MG63 (cell line): Measurements from ENCODE around the gene OR2Z1. TPM values are rescaled to one million over a fixed set of nuclear protein-coding genes. Genes with fewer than 3 reads are reported as not detected.
"Not testable (repeated sequence)": the region's sequence is repeated elsewhere in the genome, so short reads cannot be mapped to it uniquely, and the experiment has no call there.

ENCODE experiments used
- DNase-seq: peaks from one replicate; pipeline ENCODE4 v3.0.0-alpha.2; 2020
- H3K27me3 ChIP-seq: fragments of 250-450 bp; sonication (Bioruptor Pico); 2 replicates; pipeline ENCODE4 v1.5.1; 2020; ENCODE audit warnings: mild to moderate bottlenecking, moderate library complexity
- H3K36me3 ChIP-seq: fragments of 250-450 bp; sonication (Bioruptor Pico); 2 replicates; pipeline ENCODE4 v1.5.1; 2020; ENCODE audit warnings: mild to moderate bottlenecking, moderate library complexity
- H3K4me3 ChIP-seq: fragments of 250-450 bp; sonication (Bioruptor Pico); 2 replicates; pipeline ENCODE4 v1.5.1; 2020; ENCODE audit warnings: mild to moderate bottlenecking, moderate library complexity
- H3K9me3 ChIP-seq: fragments of 250-450 bp; sonication (Bioruptor Pico); 2 replicates; pipeline ENCODE4 v1.5.1; 2020; ENCODE audit warnings: mild to moderate bottlenecking, moderate library complexity
- total RNA-seq: library from RNA; depleted of rRNA; stranded (reverse); fragments of >200 nt; shearing (Covaris generic); gene quantifications from 2 replicates; pipeline ENCODE4 v1.2.3, GENCODE V29; 2014; ENCODE audit warnings: low replicate concordance

Gene OR2Z1
- total RNA-seq, 1 experiment from 2014 or later, result not detected

DNA sequence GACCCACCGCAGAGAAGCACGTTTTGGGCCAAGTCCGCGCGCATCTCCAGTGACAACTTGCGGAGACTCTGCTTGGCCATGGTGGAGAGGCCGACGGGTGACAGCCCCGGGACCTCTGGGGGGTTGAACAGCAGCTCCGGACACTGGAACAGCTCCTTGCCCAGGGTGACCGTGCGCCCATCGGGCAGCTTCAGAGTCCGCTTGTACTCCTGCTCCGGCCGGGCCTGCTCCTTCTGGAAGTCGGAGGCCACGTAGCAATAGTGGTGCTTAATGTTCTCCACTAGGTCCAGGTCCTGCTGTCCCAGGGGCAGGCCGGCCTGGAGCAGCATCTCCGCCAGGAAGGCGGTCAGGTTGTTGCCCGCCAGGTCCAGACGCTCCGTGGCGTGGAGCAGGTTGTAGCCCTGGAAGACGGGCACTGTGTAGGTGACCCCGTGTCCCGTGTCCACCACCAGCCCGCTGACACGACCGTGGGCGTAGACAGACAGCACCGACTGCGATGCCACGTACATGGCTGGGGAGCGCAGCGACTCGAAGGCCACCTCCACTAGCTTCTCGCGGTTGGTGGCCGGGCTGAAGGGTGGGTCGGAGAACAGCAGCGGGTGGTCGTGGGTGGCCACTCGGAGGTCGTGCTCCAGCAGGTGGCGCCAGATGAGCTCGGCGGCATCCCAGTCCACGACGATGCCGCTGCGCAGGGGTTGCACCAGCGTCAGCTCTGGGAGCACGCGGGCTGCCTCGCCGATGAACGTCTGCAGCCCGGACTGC, 23.6 kb upstream of the OR2Z1 start:
- no peak overlapping the region for H3K4me3 ChIP-seq
- no peaks in the 10 kb centered on the region for H3K36me3 ChIP-seq
- peaks cover 54% of the 10 kb centered on the region for H3K27me3 ChIP-seq
- H3K9me3 ChIP-seq, result no peaks in the 10 kb centered on the region
- DNase-seq, result no peak

DNA sequence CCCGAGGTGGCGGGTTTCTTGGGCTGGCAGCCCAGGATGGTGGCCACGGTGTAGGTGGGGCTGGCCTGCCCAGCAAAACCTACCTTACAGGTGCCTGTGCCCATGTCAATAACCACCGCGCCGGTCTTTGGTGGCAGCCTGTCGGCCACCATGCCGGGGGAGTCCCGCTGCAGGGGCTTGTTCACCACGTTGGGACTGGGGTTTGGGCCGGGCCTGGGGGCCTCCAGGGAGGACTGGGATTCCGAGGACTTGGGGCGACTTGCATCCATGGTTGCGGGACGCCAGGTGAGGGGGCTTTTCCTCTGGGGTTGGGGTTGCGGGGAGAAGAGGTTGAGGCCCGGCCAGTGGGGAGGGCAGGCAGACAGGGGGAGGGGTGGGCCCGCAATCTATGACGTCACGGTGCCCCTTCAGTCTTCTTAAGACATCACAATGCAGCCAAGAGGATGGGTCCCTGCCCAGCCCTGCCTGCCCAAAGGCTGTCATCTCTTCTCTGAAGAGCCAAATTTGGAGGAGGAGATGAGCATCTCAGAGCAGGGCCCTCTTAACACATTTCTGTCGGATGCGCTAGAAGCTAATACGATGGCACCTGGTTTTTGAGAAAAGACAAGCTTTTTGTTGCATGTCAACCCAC, 22.9 kb upstream of the OR2Z1 start, which contains the start of gene ACTL9:
Gene ACTL9, minus strand, starts transcription at position 363 of the 631 bp plus-strand sequence. Its CDS starts 94 bp downstream, at position 269.
- H3K9me3 ChIP-seq, result no peaks in the 10 kb centered on the region
- no peak for DNase-seq
- no peaks in the 10 kb centered on the region for H3K36me3 ChIP-seq
- no peak within 1 kb of the TSS for H3K4me3 ChIP-seq
- peaks cover 51% of the 10 kb centered on the region for H3K27me3 ChIP-seq

DNA sequence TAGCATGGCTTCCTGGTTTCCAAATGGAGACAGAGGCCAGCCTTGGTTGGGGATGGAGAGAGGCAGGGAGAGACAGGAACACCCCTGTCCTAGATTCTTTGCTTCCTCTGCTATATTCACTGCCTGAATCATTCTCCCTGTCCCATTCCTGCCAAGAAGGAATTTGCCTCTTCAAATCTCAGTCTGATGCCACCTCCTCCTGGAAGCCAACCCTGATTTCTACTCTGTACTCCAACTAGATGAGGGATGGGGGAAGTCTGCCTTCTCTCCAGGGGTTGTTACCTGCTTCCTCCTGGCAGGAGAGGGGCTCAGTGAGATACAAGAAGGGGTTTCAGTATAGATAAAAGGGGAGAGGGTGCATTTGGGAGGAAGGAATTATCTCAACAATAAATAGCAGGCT, 21.5 kb upstream of the OR2Z1 start:
- no peaks in the 10 kb centered on the region for H3K36me3 ChIP-seq
- peaks cover 55% of the 10 kb centered on the region for H3K27me3 ChIP-seq
- no peak for DNase-seq
- no peak overlapping the region for H3K4me3 ChIP-seq
- no peaks in the 10 kb centered on the region for H3K9me3 ChIP-seq

DNA sequence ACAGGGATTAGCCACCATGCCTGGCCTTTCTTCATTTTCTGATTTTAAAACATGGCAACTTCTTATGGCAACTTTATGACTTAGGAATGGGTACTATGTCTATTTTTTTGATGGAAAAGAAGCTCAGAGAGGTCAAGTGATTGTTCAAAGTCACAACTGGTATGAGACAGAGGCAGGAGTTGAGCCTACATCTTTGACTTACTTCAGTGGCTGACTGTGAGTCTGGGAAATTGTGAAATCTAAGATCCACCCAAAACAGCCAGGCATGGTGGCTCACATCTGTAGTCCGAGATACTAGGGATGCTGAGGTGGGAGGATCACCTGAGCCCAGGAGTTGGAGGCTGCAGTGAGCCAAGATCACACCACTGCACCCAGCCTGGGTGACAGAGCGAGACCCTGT, 20.5 kb upstream of the OR2Z1 start:
- no peaks in the 10 kb centered on the region for H3K9me3 ChIP-seq
- DNase-seq, result no peak
- H3K36me3 ChIP-seq, result no peaks in the 10 kb centered on the region
- H3K4me3 ChIP-seq, result no peak overlapping the region
- H3K27me3 ChIP-seq, result peaks cover 59% of the 10 kb centered on the region

DNA sequence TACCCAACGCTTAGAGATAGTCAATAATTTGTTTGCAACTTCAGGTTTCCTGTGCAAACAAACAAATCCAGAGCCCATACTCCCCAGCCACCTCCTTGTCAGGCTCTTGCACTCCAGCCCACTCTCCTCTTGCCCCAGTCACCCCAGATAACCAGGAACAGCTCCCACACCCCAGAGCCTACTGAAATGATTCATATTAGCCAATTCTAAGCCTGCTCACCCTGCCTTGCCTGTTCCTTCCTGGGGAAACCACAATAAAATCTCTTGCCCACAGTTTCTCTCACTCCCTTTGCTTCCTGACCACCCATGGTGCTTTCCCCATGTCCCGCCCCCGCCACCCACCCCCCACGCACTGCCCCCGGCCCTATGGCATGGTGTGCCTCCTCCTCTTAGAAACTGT, 19.1 kb upstream of the OR2Z1 start:
- no peak for DNase-seq
- Histone ChIP-seq H3K27me3 (peaks cover 54% of the 10 kb centered on the region), H3K36me3 (no peaks in the 10 kb centered on the region), H3K9me3 (no peaks in the 10 kb centered on the region), H3K4me3 (no peak overlapping the region)

DNA sequence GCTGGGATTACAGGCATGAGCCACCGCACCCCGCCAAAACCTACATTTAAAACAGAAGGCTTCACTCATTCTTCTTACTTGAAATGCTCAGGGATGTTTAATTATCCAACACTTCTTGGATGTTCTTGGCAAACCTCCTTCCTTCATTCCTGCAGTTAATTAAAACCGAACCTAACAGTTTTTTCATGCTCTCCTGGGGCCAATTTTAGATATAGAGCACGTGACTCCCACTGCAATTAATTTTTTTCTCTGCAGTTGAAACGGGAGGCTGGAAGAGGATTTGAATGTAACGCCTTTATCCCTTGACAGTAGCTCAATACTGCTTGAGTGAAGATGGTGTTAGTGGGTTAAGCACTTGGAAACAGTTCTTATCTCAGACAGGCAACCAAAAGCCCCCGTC, 18.2 kb upstream of the OR2Z1 start:
- no peak overlapping the region for H3K4me3 ChIP-seq
- no peaks in the 10 kb centered on the region for H3K36me3 ChIP-seq
- DNase-seq, result no peak
- H3K27me3 ChIP-seq, result peaks cover 54% of the 10 kb centered on the region
- no peaks in the 10 kb centered on the region for H3K9me3 ChIP-seq

DNA sequence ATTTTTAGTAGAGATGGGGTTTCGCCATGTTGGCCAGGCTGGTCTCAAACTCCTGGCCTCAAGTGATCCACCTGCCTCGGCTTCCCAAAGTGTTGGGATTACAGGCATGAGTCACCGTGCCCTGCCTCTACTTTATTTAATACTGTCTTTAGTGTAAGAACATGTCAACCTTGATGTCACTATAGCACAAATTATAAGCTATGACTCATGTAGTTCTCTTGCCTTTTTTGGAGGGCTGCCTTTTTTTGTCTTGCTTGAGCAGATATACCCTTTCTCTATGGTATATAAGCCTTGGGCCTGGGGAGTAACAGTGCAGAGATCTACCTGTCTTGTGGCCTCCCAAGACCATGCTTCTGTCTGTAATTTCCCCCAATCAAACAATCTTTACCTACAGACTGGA, 16.1 kb upstream of the OR2Z1 start:
- H3K36me3 ChIP-seq, H3K4me3 ChIP-seq, H3K9me3 ChIP-seq, DNase-seq: not testable (repeated sequence)
- H3K27me3 ChIP-seq, result peaks cover 46% of the 10 kb centered on the region

DNA sequence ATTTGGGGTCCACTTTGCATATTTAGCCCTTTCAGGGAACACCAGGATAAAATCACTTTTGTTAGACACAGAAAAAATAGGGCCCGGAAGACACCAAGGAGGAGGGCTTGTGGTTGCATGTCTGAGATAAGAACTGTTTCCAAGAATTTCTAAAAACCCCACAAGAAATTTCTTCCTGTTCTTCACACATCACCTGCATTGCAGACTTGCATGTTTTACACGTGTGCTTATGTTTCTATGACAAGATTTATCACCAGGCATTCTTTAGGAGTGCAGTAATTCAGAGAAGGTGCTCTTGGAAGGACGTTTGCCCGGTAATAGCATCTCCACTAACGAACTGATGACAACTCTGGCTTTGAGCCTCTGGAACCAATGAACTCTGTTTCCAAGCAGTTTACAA, 15.7 kb upstream of the OR2Z1 start:
- H3K4me3 ChIP-seq, result no peak overlapping the region
- no peaks in the 10 kb centered on the region for H3K9me3 ChIP-seq
- no peak for DNase-seq
- H3K27me3 ChIP-seq, result peaks cover 41% of the 10 kb centered on the region
- H3K36me3 ChIP-seq, result no peaks in the 10 kb centered on the region

DNA sequence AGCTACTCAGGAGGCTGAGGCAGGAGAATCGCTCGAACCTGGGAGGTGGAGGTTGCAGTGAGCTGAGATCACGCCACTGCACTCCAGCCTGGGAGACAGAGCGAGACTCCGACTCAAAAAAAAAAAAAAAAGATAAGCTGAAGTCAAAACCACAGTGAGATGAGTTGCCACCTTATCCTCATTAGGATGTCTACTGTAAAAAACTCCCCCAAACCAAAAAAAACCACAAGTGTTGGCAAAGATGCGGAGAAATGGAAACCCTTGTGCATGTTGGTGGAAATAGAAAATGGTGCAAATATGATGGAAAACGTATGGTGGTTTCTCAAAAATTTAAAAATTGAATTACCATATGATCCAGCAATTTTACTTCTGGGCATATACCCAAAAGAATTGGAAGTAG, 11.1 kb upstream of the OR2Z1 start:
- not testable (repeated sequence) for H3K36me3 ChIP-seq, H3K4me3 ChIP-seq, DNase-seq
- Histone ChIP-seq H3K9me3 (peaks cover 14% of the 10 kb centered on the region), H3K27me3 (peaks cover 12% of the 10 kb centered on the region)

DNA sequence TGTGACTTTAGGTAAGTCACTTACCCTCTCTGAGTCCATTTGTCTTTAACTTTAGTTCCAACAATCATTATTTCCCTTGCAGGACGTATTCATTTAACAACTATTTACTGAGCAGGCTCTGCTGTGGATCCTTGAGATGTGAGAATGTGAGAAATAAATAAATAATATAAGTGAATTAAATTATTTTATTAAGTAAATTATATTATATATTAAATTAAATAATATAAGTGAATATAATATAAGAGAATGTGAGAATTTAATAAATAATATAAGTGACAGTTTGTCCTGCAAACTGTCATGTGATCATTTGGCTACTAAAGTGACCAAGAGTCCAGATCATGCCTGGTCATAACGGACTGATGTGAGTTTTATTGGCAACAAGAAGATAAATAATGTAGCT, 598 bp downstream of the OR2Z1 start:
- Histone ChIP-seq H3K27me3 (peaks cover 23% of the 10 kb centered on the region), H3K9me3 (no peaks in the 10 kb centered on the region), H3K4me3 (no peak overlapping the region), H3K36me3 (no peaks in the 10 kb centered on the region)
- no peak for DNase-seq

DNA sequence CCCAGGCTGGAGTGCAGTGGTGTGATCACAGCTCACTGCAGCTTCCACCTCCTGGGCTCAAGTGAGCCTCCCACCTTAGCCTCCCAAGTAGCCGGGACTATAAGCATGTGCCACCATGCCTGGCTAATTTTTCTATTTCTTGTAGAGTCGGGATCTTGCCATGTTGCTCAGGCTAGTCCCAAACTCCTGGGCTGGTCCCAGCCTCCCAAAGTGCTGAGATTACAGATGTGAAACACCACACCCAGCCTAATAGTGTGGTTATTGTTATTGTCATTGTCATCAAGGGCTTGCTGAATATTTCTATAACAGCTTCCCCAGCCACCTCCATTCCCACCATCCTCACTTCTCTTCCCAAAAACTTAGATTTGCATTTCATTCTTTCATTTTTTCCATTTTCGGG, 2.8 kb downstream of the OR2Z1 start:
- H3K4me3 ChIP-seq, result no peak overlapping the region
- no peaks in the 10 kb centered on the region for H3K36me3 ChIP-seq
- DNase-seq, result no peak
- peaks cover 24% of the 10 kb centered on the region for H3K27me3 ChIP-seq
- no peaks in the 10 kb centered on the region for H3K9me3 ChIP-seq

DNA sequence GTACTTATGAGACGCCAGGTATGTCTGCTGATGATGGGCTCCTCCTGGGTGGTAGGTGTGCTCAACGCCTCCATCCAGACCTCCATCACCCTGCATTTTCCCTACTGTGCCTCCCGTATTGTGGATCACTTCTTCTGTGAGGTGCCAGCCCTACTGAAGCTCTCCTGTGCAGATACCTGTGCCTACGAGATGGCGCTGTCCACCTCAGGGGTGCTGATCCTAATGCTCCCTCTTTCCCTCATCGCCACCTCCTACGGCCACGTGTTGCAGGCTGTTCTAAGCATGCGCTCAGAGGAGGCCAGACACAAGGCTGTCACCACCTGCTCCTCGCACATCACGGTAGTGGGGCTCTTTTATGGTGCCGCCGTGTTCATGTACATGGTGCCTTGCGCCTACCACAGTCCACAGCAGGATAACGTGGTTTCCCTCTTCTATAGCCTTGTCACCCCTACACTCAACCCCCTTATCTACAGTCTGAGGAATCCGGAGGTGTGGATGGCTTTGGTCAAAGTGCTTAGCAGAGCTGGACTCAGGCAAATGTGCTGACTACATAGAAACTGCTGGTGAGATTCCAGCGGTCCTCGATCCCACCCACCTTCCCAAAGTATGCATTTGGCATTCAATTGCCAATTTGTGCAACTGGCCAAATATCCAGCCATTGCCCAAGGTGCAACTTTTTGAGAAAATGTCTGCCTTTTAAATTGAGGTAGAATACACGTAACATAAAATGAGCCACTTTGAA, 10.2 kb downstream of the OR2Z1 start:
- Histone ChIP-seq H3K27me3 (peaks cover 10% of the 10 kb centered on the region), H3K9me3 (no peaks in the 10 kb centered on the region; the same call in 1 of the 2 replicates), H3K36me3 (no peaks in the 10 kb centered on the region), H3K4me3 (no peak overlapping the region)
- DNase-seq, result no peak

DNA sequence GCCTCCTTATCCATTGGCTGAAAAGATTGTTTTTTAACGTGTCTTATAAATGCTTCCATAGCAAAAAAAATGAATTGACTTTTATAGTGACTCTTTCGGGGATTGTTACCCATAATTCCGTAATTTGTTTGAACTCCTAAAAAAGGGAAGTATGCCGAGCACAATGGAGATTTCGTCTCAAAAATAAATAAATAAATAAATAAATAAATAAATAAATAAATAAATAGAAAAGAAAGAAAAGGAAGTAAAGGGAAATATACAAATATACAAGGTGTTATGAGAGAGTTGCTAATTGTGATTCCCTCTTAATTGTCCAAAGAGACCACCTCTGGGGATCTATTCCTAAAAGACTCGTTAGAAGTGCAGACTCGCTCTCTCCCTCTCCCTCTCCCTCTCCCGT, 16.9 kb downstream of the OR2Z1 start:
- Histone ChIP-seq H3K27me3 (peaks cover 8% of the 10 kb centered on the region), H3K36me3 (no peaks in the 10 kb centered on the region), H3K9me3 (no peaks in the 10 kb centered on the region), H3K4me3 (no peak overlapping the region)
- no peak for DNase-seq

DNA sequence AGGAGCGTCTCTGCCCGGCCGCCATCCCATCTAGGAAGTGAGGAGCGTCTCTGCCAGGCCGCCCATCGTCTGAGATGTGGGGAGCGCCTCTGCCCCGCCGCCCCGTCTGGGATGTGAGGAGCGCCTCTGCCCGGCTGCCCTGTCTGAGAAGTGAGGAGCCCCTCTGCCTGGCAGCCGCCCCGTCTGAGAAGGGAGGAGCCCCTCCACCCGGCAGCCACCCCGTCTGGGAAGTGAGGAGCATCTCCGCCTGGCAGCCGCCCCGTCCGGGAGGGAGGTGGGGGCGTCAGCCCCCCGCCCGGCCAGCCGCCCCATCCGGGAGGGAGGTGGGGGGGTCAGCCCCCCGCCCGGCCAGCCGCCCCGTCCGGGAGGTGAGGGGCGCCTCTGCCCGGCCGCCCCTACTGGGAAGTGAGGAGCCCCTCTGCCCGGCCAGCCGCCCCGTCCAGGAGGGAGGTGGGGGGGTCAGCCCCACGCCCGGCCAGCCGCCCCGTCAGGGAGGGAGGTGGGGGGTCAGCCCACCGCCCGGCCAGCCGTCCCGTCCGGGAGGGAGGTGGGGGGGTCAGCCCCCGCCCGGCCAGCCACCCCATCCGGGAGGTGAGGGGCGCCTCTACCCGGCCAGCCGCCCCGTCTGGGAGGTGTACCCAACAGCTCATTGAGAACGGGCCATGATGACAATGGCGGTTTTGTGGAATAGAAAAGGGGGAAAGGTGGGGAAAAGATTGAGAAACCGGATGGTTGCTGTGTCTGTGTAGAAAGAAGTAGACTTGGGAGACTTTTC, 18.0 kb downstream of the OR2Z1 start:
- H3K36me3 ChIP-seq, H3K9me3 ChIP-seq, DNase-seq, H3K4me3 ChIP-seq, H3K27me3 ChIP-seq: not testable (repeated sequence)

DNA sequence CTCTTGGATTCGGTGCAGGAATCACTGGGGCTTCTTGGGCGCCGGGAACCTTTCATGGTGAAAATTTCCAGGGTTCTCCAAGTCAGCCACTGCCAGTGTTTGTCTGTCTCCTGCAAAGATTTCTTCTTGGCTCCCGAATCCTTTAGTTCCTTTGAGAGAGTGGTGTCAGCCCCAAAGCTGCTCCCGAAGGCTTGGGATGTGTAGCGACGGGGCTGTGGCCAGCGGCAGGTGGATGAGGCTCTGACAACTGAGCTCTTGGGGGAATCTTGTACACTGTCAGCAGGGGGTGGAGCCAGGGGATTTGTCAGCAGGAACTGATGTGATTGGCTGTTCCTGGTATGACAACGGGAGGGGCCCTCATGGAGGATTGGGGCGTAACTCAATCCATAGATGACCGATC, 45.8 kb downstream of the OR2Z1 start:
- not testable (repeated sequence) for H3K36me3 ChIP-seq, H3K4me3 ChIP-seq, DNase-seq, H3K9me3 ChIP-seq, H3K27me3 ChIP-seq

DNA sequence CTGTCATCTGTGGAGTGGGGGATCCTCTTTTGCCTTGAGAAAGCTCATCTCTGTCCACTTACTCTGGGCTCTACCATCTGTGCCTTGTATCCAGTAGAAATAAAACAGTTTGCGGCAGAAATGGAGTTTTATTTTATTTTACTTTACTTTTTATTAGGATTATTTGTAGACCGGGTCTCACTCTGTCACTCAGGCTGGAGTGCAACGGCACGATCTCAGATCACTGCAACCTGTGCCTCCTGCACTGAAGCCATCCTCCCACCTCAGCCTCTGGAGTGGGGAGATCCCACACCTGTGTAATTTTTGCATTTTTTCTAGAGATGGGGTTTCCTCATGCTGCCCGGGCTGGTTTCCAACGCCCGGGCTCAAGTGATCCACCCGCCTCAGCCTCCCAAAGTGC, 47.8 kb downstream of the OR2Z1 start:
- not testable (repeated sequence) for H3K27me3 ChIP-seq, H3K9me3 ChIP-seq, H3K4me3 ChIP-seq, H3K36me3 ChIP-seq, DNase-seq

DNA sequence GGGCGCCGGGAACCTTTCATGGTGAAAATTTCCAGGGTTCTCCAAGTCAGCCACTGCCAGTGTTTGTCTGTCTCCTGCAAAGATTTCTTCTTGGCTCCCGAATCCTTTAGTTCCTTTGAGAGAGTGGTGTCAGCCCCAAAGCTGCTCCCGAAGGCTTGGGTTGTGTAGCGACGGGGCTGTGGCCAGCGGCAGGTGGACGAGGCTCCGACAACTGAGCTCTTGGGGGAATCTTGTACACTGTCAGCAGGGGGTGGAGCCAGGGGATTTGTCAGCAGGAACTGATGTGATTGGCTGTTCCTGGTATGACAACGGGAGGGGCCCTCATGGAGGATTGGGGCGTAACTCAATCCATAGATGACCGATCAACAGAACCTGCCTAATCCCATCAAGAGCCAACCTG, 52.2 kb downstream of the OR2Z1 start:
- H3K27me3 ChIP-seq, H3K36me3 ChIP-seq, H3K4me3 ChIP-seq, DNase-seq, H3K9me3 ChIP-seq: not testable (repeated sequence)
